ENCODE data around the gene ATP5MC3.

GRCh38 chr2:175227393-175227792 lies 45.9 kb upstream of the ATP5MC3 start:
- TF ChIP-seq CTCF (IDR thresholded peaks at IDR 0.05; ENCODE audit: low read depth, low read length, poor library complexity, severe bottlenecking) (no peak), EZH2phosphoT487 (IDR thresholded peaks at IDR 0.05; ENCODE audit: borderline replicate concordance, low read length) (no peak)

Measured in DOHH2 (cell line).